Psoas muscle (tissue), 8 donors: Measurements from ENCODE around the gene PDK1. TPM values are rescaled to one million over a fixed set of nuclear protein-coding genes. Genes with fewer than 3 reads are reported as not detected.

Experiments
- ATAC-seq, 4 donors: fragments of 200-7000 bp; cut with Tn5 transposase; one replicate each; pipeline ENCODE4 v1.9.1; 2020; ENCODE audit warnings: moderate library complexity in 3 of 4, mild to moderate bottlenecking in 2 of 4
- DNase-seq, 2 donors: peaks; one replicate each; pipeline ENCODE4 v3.0.0-alpha.2; 2020
- H3K27ac ChIP-seq: fragments of 200-600 bp; one replicate; pipeline ENCODE4 v1.8.0; 2022
- H3K27me3 ChIP-seq, 3 donors: fragments of 200-600 bp in 1 of 3; one replicate each; pipeline versions ENCODE4 v1.6.1 to v1.8.0; 2013 to 2022; ENCODE audit warnings: low read length in 2 of 3, mild to moderate bottlenecking in 2 of 3, moderate library complexity in 1 of 3; ENCODE audit not compliant: insufficient read depth in 3 of 3
- H3K36me3 ChIP-seq, 2 donors: fragments of 200-600 bp in 1 of 2; one replicate each; pipeline versions ENCODE4 v1.6.1 to v1.8.0; 2013 to 2022; ENCODE audit warnings: low read depth in 1 of 2, mild to moderate bottlenecking in 1 of 2, moderate library complexity in 1 of 2; ENCODE audit not compliant: insufficient read depth in 1 of 2
- H3K4me1 ChIP-seq: fragments of 200-600 bp; one replicate; pipeline ENCODE4 v1.8.0; 2022
- H3K4me3 ChIP-seq: fragments of 200-600 bp; one replicate; pipeline ENCODE4 v1.8.0; 2022; ENCODE audit warnings: mild to moderate bottlenecking
- H3K9me3 ChIP-seq: fragments of 200-600 bp; one replicate; pipeline ENCODE4 v1.8.0; 2022
- WGBS, 3 donors: extraction: QIAGEN DNeasy Blood & Tissue Kit; methylation state at CpG; one replicate each; pipeline versions ENCODE4 v1.1.6 to v1.1.7; 2013; 5-methylcytosine and 5-hydroxymethylcytosine counted together
- intact Hi-C, 2 donors: fragments of 100-400 bp; cut with DNase I; formaldehyde crosslinking; loops; one replicate each; pipeline versions ENCODE4 v1.11.0 to v1.14.2; 2022
- polyA plus RNA-seq, 3 donors: library from polyadenylated mRNA; stranded (reverse); fragments of 200-250 nt; gene quantifications; one replicate each; pipeline ENCODE4 v1.2.3, GENCODE V29; 2013
- total RNA-seq, 4 donors: library from RNA; stranded (reverse); fragmentation: NEBNext Ultra II Directional in 2 of 4; extraction: Animal tissue kit (Norgen Biotek cat#: 25700) in 2 of 4; gene quantifications; one replicate each; pipeline versions ENCODE4 v1.2.1 to v1.2.4, GENCODE V29; 2021 to 2023
- TF ChIP-seq, protein P1 (sequence below): fragments of 200-600 bp; IDR thresholded peaks from one replicate; pipeline ENCODE4 v1.8.0; 2022; ENCODE audit warnings: antibody characterized with exemption
- donor health status: healthy with polysubstance abuse.
- donor health status: DM: no; HTN: no; CAD: no; lungs with moderate emphysema.
- donor health status: Bipolar disorder and iron deficiency.
- donor health status: healthy.
- donor health status: DM: yes; HTN: yes; CAD: no.
- donor health status: DM: no; HTN: no; CAD: no.
- donor health status: DM: no; HTN: no; CAD: no.
- donor health status: DM: yes; HTN: yes; CAD: no.

Gene PDK1
- total and polyA plus RNA-seq, 7 donors, result 3.3 to 20.4 (median 9.8) TPM

DNA sequence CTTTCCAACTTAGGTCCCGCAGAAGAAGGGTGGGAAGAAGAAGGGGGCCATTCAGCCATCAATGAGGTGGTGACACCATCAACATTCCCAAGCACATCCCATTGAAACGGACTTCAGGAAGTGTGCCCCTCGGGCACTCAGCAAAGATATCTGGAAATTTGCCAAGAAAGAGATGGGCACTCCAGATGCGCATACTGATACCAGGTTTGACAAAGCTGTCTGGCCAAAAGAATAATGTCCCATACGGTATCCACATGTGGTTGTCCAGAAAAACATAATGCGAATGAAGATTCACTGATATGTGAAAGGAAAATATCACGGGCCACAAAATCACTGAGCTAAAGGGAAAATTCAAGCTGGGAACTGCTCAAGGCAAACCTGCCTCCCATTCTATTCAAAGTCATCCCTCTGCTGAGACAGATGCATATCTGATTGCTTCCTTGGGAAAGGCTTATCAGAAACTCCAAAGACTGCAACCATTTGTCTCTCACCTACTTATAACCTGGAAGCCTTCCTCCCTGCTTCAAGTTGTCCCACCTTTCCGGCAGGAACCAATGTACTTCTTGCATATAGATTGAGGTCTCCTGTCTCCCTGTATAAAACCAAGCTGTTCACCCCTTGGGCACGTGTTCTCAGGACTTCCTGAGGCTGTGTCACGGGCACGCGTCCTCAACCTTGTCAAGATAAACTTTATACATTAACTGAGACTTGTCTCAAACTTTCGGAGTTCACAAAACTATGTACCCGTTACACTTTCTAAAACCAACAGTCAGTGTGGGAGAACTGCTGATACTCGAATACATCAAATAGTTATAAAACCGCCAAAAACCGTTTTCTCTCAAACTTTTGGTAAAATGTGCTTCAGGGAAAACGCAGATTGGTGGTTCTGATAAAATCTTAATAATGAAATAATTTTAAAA is 1.3 kb upstream of the PDK1 start:
- 68% methylated on average over 18 of the region's 18 CpGs for WGBS, 3 donors
- H3K9me3 ChIP-seq, result no peaks in the 10 kb centered on the region
- no peak for DNase-seq

DNA sequence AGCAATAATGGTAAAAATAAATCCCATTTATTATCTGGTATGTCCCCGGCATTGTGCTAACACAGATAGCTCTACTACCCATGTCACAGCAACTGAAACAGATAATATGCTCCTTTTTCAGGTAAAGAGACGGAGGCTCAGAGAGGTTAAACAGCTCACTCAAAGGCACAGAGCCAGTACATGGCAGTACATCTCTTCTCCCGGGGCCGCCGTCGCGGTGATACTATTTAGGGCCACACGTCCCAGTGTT is 693 bp upstream of the PDK1 start:
- Histone ChIP-seq H3K9me3 (no peaks in the 10 kb centered on the region), H3K27me3 (no peaks in the 10 kb centered on the region), H3K36me3 (no peaks in the 10 kb centered on the region), H3K27ac (peak overlapping the region; percentile 91), H3K4me1 (peaks cover 7% of the 10 kb centered on the region), H3K4me3 (peak overlapping the region; percentile 85)
- DNase-seq, result no peak
- ATAC-seq, result no peak
- TF ChIP-seq, protein P1, sequence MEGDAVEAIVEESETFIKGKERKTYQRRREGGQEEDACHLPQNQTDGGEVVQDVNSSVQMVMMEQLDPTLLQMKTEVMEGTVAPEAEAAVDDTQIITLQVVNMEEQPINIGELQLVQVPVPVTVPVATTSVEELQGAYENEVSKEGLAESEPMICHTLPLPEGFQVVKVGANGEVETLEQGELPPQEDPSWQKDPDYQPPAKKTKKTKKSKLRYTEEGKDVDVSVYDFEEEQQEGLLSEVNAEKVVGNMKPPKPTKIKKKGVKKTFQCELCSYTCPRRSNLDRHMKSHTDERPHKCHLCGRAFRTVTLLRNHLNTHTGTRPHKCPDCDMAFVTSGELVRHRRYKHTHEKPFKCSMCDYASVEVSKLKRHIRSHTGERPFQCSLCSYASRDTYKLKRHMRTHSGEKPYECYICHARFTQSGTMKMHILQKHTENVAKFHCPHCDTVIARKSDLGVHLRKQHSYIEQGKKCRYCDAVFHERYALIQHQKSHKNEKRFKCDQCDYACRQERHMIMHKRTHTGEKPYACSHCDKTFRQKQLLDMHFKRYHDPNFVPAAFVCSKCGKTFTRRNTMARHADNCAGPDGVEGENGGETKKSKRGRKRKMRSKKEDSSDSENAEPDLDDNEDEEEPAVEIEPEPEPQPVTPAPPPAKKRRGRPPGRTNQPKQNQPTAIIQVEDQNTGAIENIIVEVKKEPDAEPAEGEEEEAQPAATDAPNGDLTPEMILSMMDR, result no peak
- intact Hi-C loops, result no loop called here
- 9 to 11% (median 9%) methylated on average over 8 of the region's 8 CpGs for WGBS, 3 donors

More for the DNA sequence above, 1.3 kb upstream of the PDK1 start:
- no peak for ATAC-seq
- Histone ChIP-seq H3K4me3 (peak overlapping the region; percentile 85), H3K4me1 (peaks cover 7% of the 10 kb centered on the region), H3K27me3 (no peaks in the 10 kb centered on the region), H3K27ac (peak overlapping the region; percentile 91), H3K36me3 (no peaks in the 10 kb centered on the region)
- TF ChIP-seq, protein P1, result no peak
- intact Hi-C loops, result no loop called here

DNA sequence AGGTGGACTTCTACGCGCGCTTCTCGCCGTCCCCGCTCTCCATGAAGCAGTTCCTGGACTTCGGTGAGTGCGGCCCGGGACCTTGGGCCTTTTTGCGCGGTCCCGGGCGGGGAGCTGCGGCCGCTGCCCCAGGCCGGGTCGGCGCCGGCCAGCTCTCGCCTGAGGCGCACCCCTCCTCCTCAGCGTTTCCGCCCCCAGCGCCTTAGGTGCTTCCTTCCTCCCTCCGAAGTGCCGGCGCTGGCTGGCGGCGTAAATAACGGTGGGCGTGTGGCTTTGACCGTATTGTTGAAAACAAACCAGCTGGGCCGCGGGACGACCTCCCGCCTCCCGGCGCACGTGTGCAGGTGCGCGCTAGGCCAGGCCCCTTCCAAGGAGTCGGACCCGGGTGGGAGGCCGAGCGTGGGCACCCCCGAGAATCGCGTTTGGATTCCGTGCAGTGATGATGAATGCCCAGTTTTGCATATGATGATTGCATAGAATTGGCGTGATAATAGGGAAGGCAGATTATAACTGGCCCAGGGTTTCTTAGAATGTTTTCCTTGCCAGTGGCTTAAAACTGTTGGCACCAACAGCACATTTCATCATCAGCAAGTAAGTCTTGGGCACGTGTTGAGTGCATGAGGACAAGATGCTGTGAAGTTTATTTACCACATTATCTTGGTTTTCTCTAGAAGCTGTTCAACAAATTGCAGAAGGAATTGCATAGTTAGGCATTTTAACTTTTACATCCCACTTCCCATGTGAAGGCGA is 569 bp downstream of the PDK1 start:
- WGBS, 3 donors, result 2 to 3% (median 3%) methylated on average over 45 to 52 of the region's 52 CpGs
- intact Hi-C loops, result no loop called here
- peak; percentile 31 to 62 (median 38) for ATAC-seq

GRCh38 chr2:172558372-172558771 is 2.5 kb downstream of the PDK1 start:
- peaks cover 19% of the 10 kb centered on the region for H3K4me1 ChIP-seq
- TF ChIP-seq, protein P1, result no peak
- H3K9me3 ChIP-seq, result no peaks in the 10 kb centered on the region
- H3K27me3 ChIP-seq, result no peaks in the 10 kb centered on the region
- WGBS, 3 donors, result 82 to 86% (median 85%) methylated on average over 5 of the region's 5 CpGs
- intact Hi-C loops, result no loop called here
- H3K27ac ChIP-seq, result no peak overlapping the region
- ATAC-seq, result no peak
- H3K36me3 ChIP-seq, result peaks cover 0 to 13% of the 10 kb centered on the region in 2 donors
- no peak for DNase-seq
- no peak overlapping the region for H3K4me3 ChIP-seq

More for the DNA sequence above, 569 bp downstream of the PDK1 start:
- H3K4me1 ChIP-seq, result peaks cover 16% of the 10 kb centered on the region
- H3K36me3 ChIP-seq, result no peaks in the 10 kb centered on the region
- H3K27me3 ChIP-seq, result no peaks in the 10 kb centered on the region
- peak; percentile 53 to 71 for DNase-seq
- no peaks in the 10 kb centered on the region for H3K9me3 ChIP-seq
- H3K27ac ChIP-seq, result peak overlapping the region; percentile 91
- H3K4me3 ChIP-seq, result peak overlapping the region; percentile 85
- TF ChIP-seq, protein P1, result no peak
